HepG2 (cell line): ENCODE data around the gene C12orf43. TPM values are rescaled to one million over a fixed set of nuclear protein-coding genes. Genes with fewer than 3 reads are reported as not detected.

Experiments used
- BORCS8-MEF2B ChIP-seq: sonication (generic); formaldehyde crosslinking; IDR thresholded peaks from 2 replicates; pipeline ENCODE4 v1.8.0; 2022; ENCODE audit warnings: mild to moderate bottlenecking, missing genetic modification reagents
- DNMT1 ChIP-seq: sonication (generic); formaldehyde crosslinking; IDR thresholded peaks from 2 replicates; pipeline ENCODE4 v1.5.1; 2020; ENCODE audit warnings: mild to moderate bottlenecking, missing genetic modification reagents
- HDAC6 ChIP-seq: fragments of 200-600 bp; sonication (generic); IDR thresholded peaks from 2 replicates; pipeline ENCODE4 v1.7.0; 2017; ENCODE audit warnings: mild to moderate bottlenecking, antibody characterized with exemption, low read length, low read depth
- MXD3 ChIP-seq: IDR thresholded peaks from 2 replicates; pipeline ENCODE4 v1.6.1; 2016; ENCODE audit warnings: mild to moderate bottlenecking, missing biosample characterization, missing genetic modification reagents
- PAF1 ChIP-seq: IDR thresholded peaks from 2 replicates; pipeline ENCODE4 v1.6.1; 2016; ENCODE audit warnings: missing genetic modification reagents, missing compliant biosample characterization
- PHB2 ChIP-seq: fragments of 450-650 bp; IDR thresholded peaks from 2 replicates; pipeline ENCODE4 v1.6.1; 2018; ENCODE audit not compliant: partially characterized antibody
- PHF5A ChIP-seq: IDR thresholded peaks from one replicate; pipeline ENCODE4 v1.6.1; 2018; ENCODE audit warnings: low read depth, missing genetic modification reagents; ENCODE audit not compliant: unreplicated experiment
- POLR2A ChIP-seq, 2 experiments: IDR thresholded peaks; 2 replicates each; pipeline ENCODE4 v1.6.1; 2011; ENCODE audit warnings: low read depth in 2 of 2, low read length in 2 of 2, mild to moderate bottlenecking in 1 of 2, moderate library complexity in 1 of 2; ENCODE audit not compliant: insufficient read depth in 1 of 2
- SMAD3 ChIP-seq: sonication (generic); formaldehyde crosslinking; IDR thresholded peaks from 2 replicates; pipeline ENCODE4 v1.4.0; 2020; ENCODE audit warnings: missing genetic modification reagents
- SRY ChIP-seq: sonication (generic); formaldehyde crosslinking; IDR thresholded peaks from 2 replicates; pipeline ENCODE4 v1.8.0; 2022; ENCODE audit warnings: mild to moderate bottlenecking, missing genetic modification reagents
- TBX3 ChIP-seq: fragments of 450-650 bp; IDR thresholded peaks from 2 replicates; pipeline ENCODE4 v1.6.1; 2017; ENCODE audit warnings: antibody characterized with exemption, mild to moderate bottlenecking, inconsistent platforms, borderline replicate concordance
- ZBTB20 ChIP-seq: sonication (generic); formaldehyde crosslinking; IDR thresholded peaks from 2 replicates; pipeline ENCODE4 v1.8.1; 2023; ENCODE audit warnings: missing genetic modification reagents, low read depth, mild to moderate bottlenecking, borderline replicate concordance
- ZC3H13 ChIP-seq: sonication (generic); formaldehyde crosslinking; IDR thresholded peaks from 2 replicates; pipeline ENCODE4 v1.8.1; 2023; ENCODE audit warnings: mild to moderate bottlenecking, missing genetic modification reagents, moderate library complexity
- ZNF234 ChIP-seq: sonication (generic); formaldehyde crosslinking; conservative IDR thresholded peaks from 2 replicates; pipeline ENCODE4 v1.5.1; 2020; ENCODE audit warnings: mild to moderate bottlenecking, missing genetic modification reagents
- ZNF274 ChIP-seq: sonication (generic); formaldehyde crosslinking; IDR thresholded peaks from 2 replicates; pipeline ENCODE4 v1.5.1; 2020; ENCODE audit warnings: mild to moderate bottlenecking, missing genetic modification reagents
- ZNF747 ChIP-seq: sonication (generic); formaldehyde crosslinking; IDR thresholded peaks from 2 replicates; pipeline ENCODE4 v1.8.1; 2023; ENCODE audit warnings: missing genetic modification reagents, mild to moderate bottlenecking, borderline replicate concordance
- ZNF761 ChIP-seq: sonication (generic); formaldehyde crosslinking; conservative IDR thresholded peaks from 2 replicates; pipeline ENCODE4 v1.4.0; 2020; ENCODE audit warnings: mild to moderate bottlenecking, missing genetic modification reagents
- ZSCAN22 ChIP-seq: sonication (generic); formaldehyde crosslinking; IDR thresholded peaks from 2 replicates; pipeline ENCODE4 v1.4.0; 2020; ENCODE audit warnings: mild to moderate bottlenecking, missing genetic modification reagents
- polyA plus RNA-seq, 8 experiments: library from polyadenylated mRNA; depleted of rRNA in 3 of 8; stranded (reverse) in 7 of 8; unstranded in 1 of 8; fragments of >200 nt; fragmentation: Illumina TruSeq in 4 of 8; extraction: Trizol in 4 of 8; gene quantifications; 2 replicates each; pipeline versions ENCODE4 v1.2.1 to v1.2.3, GENCODE V29; 2011 to 2016; ENCODE audit warnings: low read depth in 4 of 8, missing spikeins in 1 of 8, mixed read lengths in 1 of 8; ENCODE audit not compliant: insufficient read depth in 1 of 8
- total RNA-seq, 5 experiments: library from RNA; depleted of rRNA; stranded (reverse); fragments of >200 nt; fragmentation: Illumina TruSeq; extraction: Trizol; gene quantifications; 2 replicates each; pipeline ENCODE4 v1.2.3, GENCODE V29; 2016; ENCODE audit warnings: low read depth in 1 of 5
- TF ChIP-seq, protein P1 (sequence below), 2 experiments: fragments of 450-650 bp in 1 of 2; sonication (generic) in 1 of 2; formaldehyde crosslinking; IDR thresholded peaks; 2 replicates each; pipeline versions ENCODE4 v1.5.0 to v1.8.0; 2020 to 2022; ENCODE audit warnings: mild to moderate bottlenecking in 1 of 2, missing genetic modification reagents in 1 of 2
- TF ChIP-seq, protein P2 (sequence below), 2 experiments: IDR thresholded peaks; 2 replicates each; pipeline ENCODE4 v1.6.1; 2011 to 2012; ENCODE audit warnings: low read length in 2 of 2, borderline replicate concordance in 1 of 2, low read depth in 1 of 2, mild to moderate bottlenecking in 1 of 2, moderate library complexity in 1 of 2
- TF ChIP-seq, protein P3 (sequence below): sonication (generic); formaldehyde crosslinking; IDR thresholded peaks from 2 replicates; pipeline ENCODE4 v1.4.0; 2020; ENCODE audit warnings: mild to moderate bottlenecking, missing genetic modification reagents, borderline replicate concordance

The C12orf43 gene
- total and polyA plus RNA-seq, 2 of the 13 experiments (the other 11 are each of a cell fraction or from before 2014, with no cell fraction given) = 7.9 to 11.1 TPM

DNA sequence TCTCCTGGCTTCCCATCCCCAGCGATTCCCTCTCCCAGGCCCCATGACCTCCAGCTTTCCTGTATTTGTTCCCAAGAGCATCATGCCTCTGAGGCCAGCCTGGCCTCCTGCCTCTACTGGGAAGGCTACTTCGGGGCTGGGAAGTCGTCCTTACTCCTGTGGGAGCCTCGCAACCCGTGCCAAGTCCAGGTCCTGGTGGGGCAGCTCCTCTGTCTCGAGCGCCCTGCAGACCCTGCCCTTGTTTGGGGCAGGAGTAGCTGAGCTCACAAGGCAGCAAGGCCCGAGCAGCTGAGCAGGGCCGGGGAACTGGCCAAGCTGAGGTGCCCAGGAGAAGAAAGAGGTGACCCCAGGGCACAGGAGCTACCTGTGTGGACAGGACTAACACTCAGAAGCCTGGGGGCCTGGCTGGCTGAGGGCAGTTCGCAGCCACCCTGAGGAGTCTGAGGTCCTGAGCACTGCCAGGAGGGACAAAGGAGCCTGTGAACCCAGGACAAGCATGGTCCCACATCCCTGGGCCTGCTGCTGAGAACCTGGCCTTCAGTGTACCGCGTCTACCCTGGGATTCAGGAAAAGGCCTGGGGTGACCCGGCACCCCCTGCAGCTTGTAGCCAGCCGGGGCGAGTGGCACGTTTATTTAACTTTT is 14.3 kb downstream of the C12orf43 start (continued):
- TF ChIP-seq ZNF747 (CRISPR knock-in tag) (no peak), MXD3 (CRISPR knock-in tag) (no peak), PHF5A (CRISPR knock-in tag) (no peak), ZBTB20 (CRISPR knock-in tag) (no peak), POLR2A (IDR thresholded peaks at IDR 0.05; ENCODE audit: insufficient read depth in 1 of 2, low read depth in 2 of 2, low read length in 2 of 2) (peak; percentile 12 to 55; a peak in 2 of 4 replicates), PAF1 (0 out of 2 replicates have a peak, but pooled peaks have one; percentile 30), TBX3 (no peak), SRY (CRISPR knock-in tag) (no peak), PHB2 (no peak), ZNF761 (CRISPR knock-in tag) (no peak), ZC3H13 (CRISPR knock-in tag) (peak; percentile 99), ZNF274 (CRISPR knock-in tag) (no peak), HDAC6 (no peak), ZNF234 (CRISPR knock-in tag) (no peak), ZSCAN22 (CRISPR knock-in tag) (no peak), DNMT1 (CRISPR knock-in tag) (no peak), BORCS8-MEF2B (CRISPR knock-in tag) (0 out of 2 replicates have a peak, but pooled peaks have one; percentile 16), SMAD3 (CRISPR knock-in tag) (no peak)
- TF ChIP-seq, protein P1, sequence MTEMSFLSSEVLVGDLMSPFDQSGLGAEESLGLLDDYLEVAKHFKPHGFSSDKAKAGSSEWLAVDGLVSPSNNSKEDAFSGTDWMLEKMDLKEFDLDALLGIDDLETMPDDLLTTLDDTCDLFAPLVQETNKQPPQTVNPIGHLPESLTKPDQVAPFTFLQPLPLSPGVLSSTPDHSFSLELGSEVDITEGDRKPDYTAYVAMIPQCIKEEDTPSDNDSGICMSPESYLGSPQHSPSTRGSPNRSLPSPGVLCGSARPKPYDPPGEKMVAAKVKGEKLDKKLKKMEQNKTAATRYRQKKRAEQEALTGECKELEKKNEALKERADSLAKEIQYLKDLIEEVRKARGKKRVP (CRISPR knock-in tag; IDR thresholded peaks at IDR 0.05) = no peak
- TF ChIP-seq, protein P2, sequence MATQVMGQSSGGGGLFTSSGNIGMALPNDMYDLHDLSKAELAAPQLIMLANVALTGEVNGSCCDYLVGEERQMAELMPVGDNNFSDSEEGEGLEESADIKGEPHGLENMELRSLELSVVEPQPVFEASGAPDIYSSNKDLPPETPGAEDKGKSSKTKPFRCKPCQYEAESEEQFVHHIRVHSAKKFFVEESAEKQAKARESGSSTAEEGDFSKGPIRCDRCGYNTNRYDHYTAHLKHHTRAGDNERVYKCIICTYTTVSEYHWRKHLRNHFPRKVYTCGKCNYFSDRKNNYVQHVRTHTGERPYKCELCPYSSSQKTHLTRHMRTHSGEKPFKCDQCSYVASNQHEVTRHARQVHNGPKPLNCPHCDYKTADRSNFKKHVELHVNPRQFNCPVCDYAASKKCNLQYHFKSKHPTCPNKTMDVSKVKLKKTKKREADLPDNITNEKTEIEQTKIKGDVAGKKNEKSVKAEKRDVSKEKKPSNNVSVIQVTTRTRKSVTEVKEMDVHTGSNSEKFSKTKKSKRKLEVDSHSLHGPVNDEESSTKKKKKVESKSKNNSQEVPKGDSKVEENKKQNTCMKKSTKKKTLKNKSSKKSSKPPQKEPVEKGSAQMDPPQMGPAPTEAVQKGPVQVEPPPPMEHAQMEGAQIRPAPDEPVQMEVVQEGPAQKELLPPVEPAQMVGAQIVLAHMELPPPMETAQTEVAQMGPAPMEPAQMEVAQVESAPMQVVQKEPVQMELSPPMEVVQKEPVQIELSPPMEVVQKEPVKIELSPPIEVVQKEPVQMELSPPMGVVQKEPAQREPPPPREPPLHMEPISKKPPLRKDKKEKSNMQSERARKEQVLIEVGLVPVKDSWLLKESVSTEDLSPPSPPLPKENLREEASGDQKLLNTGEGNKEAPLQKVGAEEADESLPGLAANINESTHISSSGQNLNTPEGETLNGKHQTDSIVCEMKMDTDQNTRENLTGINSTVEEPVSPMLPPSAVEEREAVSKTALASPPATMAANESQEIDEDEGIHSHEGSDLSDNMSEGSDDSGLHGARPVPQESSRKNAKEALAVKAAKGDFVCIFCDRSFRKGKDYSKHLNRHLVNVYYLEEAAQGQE (IDR thresholded peaks at IDR 0.05; ENCODE audit: borderline replicate concordance in 1 of 2, low read depth in 1 of 2, low read length in 2 of 2) = no peak
- TF ChIP-seq, protein P3, sequence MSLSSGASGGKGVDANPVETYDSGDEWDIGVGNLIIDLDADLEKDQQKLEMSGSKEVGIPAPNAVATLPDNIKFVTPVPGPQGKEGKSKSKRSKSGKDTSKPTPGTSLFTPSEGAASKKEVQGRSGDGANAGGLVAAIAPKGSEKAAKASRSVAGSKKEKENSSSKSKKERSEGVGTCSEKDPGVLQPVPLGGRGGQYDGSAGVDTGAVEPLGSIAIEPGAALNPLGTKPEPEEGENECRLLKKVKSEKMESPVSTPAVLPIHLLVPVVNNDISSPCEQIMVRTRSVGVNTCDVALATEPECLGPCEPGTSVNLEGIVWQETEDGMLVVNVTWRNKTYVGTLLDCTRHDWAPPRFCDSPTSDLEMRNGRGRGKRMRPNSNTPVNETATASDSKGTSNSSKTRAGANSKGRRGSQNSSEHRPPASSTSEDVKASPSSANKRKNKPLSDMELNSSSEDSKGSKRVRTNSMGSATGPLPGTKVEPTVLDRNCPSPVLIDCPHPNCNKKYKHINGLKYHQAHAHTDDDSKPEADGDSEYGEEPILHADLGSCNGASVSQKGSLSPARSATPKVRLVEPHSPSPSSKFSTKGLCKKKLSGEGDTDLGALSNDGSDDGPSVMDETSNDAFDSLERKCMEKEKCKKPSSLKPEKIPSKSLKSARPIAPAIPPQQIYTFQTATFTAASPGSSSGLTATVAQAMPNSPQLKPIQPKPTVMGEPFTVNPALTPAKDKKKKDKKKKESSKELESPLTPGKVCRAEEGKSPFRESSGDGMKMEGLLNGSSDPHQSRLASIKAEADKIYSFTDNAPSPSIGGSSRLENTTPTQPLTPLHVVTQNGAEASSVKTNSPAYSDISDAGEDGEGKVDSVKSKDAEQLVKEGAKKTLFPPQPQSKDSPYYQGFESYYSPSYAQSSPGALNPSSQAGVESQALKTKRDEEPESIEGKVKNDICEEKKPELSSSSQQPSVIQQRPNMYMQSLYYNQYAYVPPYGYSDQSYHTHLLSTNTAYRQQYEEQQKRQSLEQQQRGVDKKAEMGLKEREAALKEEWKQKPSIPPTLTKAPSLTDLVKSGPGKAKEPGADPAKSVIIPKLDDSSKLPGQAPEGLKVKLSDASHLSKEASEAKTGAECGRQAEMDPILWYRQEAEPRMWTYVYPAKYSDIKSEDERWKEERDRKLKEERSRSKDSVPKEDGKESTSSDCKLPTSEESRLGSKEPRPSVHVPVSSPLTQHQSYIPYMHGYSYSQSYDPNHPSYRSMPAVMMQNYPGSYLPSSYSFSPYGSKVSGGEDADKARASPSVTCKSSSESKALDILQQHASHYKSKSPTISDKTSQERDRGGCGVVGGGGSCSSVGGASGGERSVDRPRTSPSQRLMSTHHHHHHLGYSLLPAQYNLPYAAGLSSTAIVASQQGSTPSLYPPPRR (CRISPR knock-in tag) = no peak
